Activated B cell treated with CpG ODN at 0.5 μM for 24 hours (primary cell): Measurements from ENCODE around the gene OVCH1. TPM values are rescaled to one million over a fixed set of nuclear protein-coding genes. Genes with fewer than 3 reads are reported as not detected.

Experiments
- ATAC-seq: fragments of 200-7000 bp; cut with Tn5 transposase; one replicate; pipeline ENCODE4 v1.10.0; 2021; ENCODE audit warnings: low read depth, mild to moderate bottlenecking, moderate library complexity
- CTCF ChIA-PET: fragments of 350-600 bp; sonication (Branson Sonifier 250); formaldehyde crosslinking; loops from one replicate; lab custom pipeline; 2021; ENCODE audit warnings: antibody characterized with exemption; lab: Charles Lee
- POLR2A ChIA-PET: fragments of 350-600 bp; sonication (Branson Sonifier 250); formaldehyde crosslinking; loops from one replicate; lab custom pipeline; 2021; ENCODE audit warnings: antibody characterized with exemption; lab: Charles Lee
- DNase-seq: peaks from one replicate; pipeline ENCODE4 v3.0.0; 2022
- H3K27ac Mint-ChIP-seq: one replicate; pipeline ENCODE4 v1.8.0; 2020; ENCODE audit warnings: mixed read lengths
- H3K27me3 Mint-ChIP-seq: one replicate; pipeline ENCODE4 v1.8.0; 2021; ENCODE audit warnings: mixed read lengths
- H3K36me3 Mint-ChIP-seq: one replicate; pipeline ENCODE4 v1.8.0; 2021; ENCODE audit warnings: low read depth, mixed read lengths
- H3K4me1 Mint-ChIP-seq: one replicate; pipeline ENCODE4 v1.8.0; 2021; ENCODE audit warnings: mixed read lengths
- H3K4me3 Mint-ChIP-seq: one replicate; pipeline ENCODE4 v1.8.0; 2020; ENCODE audit warnings: mild to moderate bottlenecking, mixed read lengths
- H3K9me3 Mint-ChIP-seq: one replicate; pipeline ENCODE4 v1.8.0; 2020; ENCODE audit warnings: mixed read lengths
- intact Hi-C: fragments of 100-400 bp; cut with micrococcal nuclease; formaldehyde crosslinking; loops from one replicate; pipeline ENCODE4 v1.15.1; 2024
- total RNA-seq: library from RNA; stranded (reverse); gene quantifications from 2 replicates; pipeline ENCODE4 v1.2.3, GENCODE V29; 2022
- TF ChIP-seq, protein P1 (sequence below): fragments of 200-600 bp; IDR thresholded peaks from one replicate; pipeline ENCODE4 v1.8.0; 2022; ENCODE audit warnings: antibody characterized with exemption, mild to moderate bottlenecking

Gene OVCH1
- total RNA-seq, 1 donor from 2014 or later = not detected

- no peaks in the 10 kb centered on the region for H3K36me3 Mint-ChIP-seq
- ChIA-PET CTCF (interaction anchor here (1.2 to 1.3 kb wide), 2 partner anchors 10 to 1291 kb away, joined by 3 to 4 read pairs; no protein-coding TSS in a partner anchor), POLR2A (no interaction called here)
- no peak overlapping the region for H3K27ac Mint-ChIP-seq
- intact Hi-C loops = no loop called here
- TF ChIP-seq, protein P1, sequence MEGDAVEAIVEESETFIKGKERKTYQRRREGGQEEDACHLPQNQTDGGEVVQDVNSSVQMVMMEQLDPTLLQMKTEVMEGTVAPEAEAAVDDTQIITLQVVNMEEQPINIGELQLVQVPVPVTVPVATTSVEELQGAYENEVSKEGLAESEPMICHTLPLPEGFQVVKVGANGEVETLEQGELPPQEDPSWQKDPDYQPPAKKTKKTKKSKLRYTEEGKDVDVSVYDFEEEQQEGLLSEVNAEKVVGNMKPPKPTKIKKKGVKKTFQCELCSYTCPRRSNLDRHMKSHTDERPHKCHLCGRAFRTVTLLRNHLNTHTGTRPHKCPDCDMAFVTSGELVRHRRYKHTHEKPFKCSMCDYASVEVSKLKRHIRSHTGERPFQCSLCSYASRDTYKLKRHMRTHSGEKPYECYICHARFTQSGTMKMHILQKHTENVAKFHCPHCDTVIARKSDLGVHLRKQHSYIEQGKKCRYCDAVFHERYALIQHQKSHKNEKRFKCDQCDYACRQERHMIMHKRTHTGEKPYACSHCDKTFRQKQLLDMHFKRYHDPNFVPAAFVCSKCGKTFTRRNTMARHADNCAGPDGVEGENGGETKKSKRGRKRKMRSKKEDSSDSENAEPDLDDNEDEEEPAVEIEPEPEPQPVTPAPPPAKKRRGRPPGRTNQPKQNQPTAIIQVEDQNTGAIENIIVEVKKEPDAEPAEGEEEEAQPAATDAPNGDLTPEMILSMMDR = no peak
- no peaks in the 10 kb centered on the region for H3K9me3 Mint-ChIP-seq
- H3K27me3 Mint-ChIP-seq = peaks cover 11% of the 10 kb centered on the region
- DNase-seq (no peak), ATAC-seq (no peak)
- H3K4me3 Mint-ChIP-seq = no peak overlapping the region
- H3K4me1 Mint-ChIP-seq = no peaks in the 10 kb centered on the region
Measured at GRCh38 chr12:29517264-29517663, 19.8 kb upstream of the OVCH1 start.

GRCh38 chr12:29516431-29516875, 19.0 kb upstream of the OVCH1 start:
- ATAC-seq (no peak), DNase-seq (no peak)
- Mint-ChIP-seq H3K36me3 (no peaks in the 10 kb centered on the region), H3K4me1 (no peaks in the 10 kb centered on the region), H3K4me3 (no peak overlapping the region), H3K27ac (no peak overlapping the region), H3K9me3 (no peaks in the 10 kb centered on the region), H3K27me3 (peaks cover 11% of the 10 kb centered on the region)
- intact Hi-C loops = no loop called here
- ChIA-PET POLR2A (no interaction called here), CTCF (interaction anchor here (1.2 to 1.3 kb wide), 2 partner anchors 11 to 1292 kb away, joined by 3 to 4 read pairs; no protein-coding TSS in a partner anchor)
- TF ChIP-seq, protein P1 = no peak

DNA sequence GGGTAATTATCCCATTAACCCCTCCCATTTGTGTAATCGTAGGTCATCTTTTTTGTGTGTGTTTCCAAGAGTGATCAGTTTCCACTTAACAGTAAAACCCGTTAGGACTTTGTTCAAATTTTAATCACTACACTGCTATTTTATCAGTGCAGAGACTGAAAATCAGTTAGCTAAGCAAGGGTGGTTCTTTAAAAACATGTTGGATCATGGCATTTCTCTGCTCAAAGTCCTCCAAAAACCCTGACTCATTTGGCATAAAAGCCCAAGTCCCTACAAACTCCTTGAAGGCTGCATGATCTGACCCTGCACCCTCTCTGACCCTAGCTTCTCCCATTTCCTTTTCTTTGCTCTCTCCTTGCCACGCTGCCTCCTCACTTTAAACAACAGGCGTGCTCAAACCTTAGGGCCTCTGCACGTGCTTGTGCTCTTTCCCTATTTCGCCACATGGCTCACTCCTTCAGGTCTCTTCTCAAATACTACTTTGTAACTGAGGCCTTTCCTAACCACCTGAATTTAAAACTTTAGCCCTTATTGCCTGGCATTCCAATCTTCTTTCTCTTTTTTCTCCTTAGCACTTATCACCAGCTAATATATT, 13.2 kb upstream of the OVCH1 start:
- DNase-seq (no peak), ATAC-seq (no peak)
- no peaks in the 10 kb centered on the region for H3K36me3 Mint-ChIP-seq
- H3K27ac Mint-ChIP-seq = no peak overlapping the region
- POLR2A ChIA-PET = no interaction called here
- CTCF ChIA-PET = no interaction called here
- intact Hi-C loops = no loop called here
- peaks cover 10% of the 10 kb centered on the region for H3K27me3 Mint-ChIP-seq
- TF ChIP-seq, protein P1 = no peak
- H3K4me1 Mint-ChIP-seq = no peaks in the 10 kb centered on the region
- H3K4me3 Mint-ChIP-seq = no peak overlapping the region
- no peaks in the 10 kb centered on the region for H3K9me3 Mint-ChIP-seq

GRCh38 chr12:29509503-29509902, 12.0 kb upstream of the OVCH1 start:
- H3K27ac Mint-ChIP-seq = no peak overlapping the region
- peaks cover 4% of the 10 kb centered on the region for H3K27me3 Mint-ChIP-seq
- intact Hi-C loops = no loop called here
- CTCF ChIA-PET = no interaction called here
- no peaks in the 10 kb centered on the region for H3K4me1 Mint-ChIP-seq
- DNase-seq (no peak), ATAC-seq (no peak)
- H3K9me3 Mint-ChIP-seq = no peaks in the 10 kb centered on the region
- TF ChIP-seq, protein P1 = no peak
- POLR2A ChIA-PET = no interaction called here
- no peak overlapping the region for H3K4me3 Mint-ChIP-seq
- H3K36me3 Mint-ChIP-seq = no peaks in the 10 kb centered on the region

DNA sequence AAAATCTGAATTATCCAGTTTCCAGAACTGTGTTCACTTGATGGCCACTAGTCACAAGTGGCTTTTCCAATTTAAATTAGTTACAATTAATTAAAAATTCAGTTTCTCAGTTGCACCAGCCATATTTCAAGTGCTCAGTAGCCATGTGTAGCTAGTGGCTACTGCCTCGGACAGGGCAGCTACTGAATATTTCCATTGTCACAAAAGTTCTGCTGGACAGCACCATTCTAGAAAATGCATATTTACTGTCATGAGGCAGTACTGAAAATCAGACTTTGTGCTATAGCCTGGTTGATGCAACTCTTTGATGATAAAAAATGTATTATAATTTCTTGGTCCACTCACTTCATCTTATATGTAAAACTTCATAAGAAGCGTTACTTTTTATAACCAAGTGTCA, 11.5 kb upstream of the OVCH1 start:
- intact Hi-C loops = no loop called here
- no peak overlapping the region for H3K27ac Mint-ChIP-seq
- H3K9me3 Mint-ChIP-seq = no peaks in the 10 kb centered on the region
- TF ChIP-seq, protein P1 = no peak
- ATAC-seq (no peak), DNase-seq (no peak)
- H3K4me1 Mint-ChIP-seq = no peaks in the 10 kb centered on the region
- ChIA-PET CTCF (no interaction called here), POLR2A (no interaction called here)
- H3K4me3 Mint-ChIP-seq = no peak overlapping the region
- no peaks in the 10 kb centered on the region for H3K36me3 Mint-ChIP-seq
- H3K27me3 Mint-ChIP-seq = peaks cover 4% of the 10 kb centered on the region
